Measurements from ENCODE around the gene FAM184A. TPM values are rescaled to one million over a fixed set of nuclear protein-coding genes. Genes with fewer than 3 reads are reported as not detected.
"Not testable (repeated sequence)": the region's sequence is repeated elsewhere in the genome, so short reads cannot be mapped to it uniquely, and the experiment has no call there.

The FAM184A gene
- total RNA-seq, 1 experiment from 2014 or later = 4.8 TPM

GRCh38 chr6:119020597-119021561 is 57.6 kb downstream of the FAM184A start:
- DNase-seq (ENCODE audit: low read depth) = no peak

GRCh38 chr6:119015165-119015564 is 63.3 kb downstream of the FAM184A start:
- not testable (repeated sequence) for DNase-seq (ENCODE audit: low read depth)

GRCh38 chr6:119012521-119012920 is 65.9 kb downstream of the FAM184A start:
- DNase-seq (ENCODE audit: low read depth) = peak; percentile 23

- DNase-seq (ENCODE audit: low read depth) = not testable (repeated sequence)
Observed at GRCh38 chr6:119009266-119009665, 69.2 kb downstream of the FAM184A start.

GRCh38 chr6:119006974-119007373 is 71.5 kb downstream of the FAM184A start:
- DNase-seq (ENCODE audit: low read depth) = no peak

GRCh38 chr6:119002069-119002468 is 76.4 kb downstream of the FAM184A start:
- DNase-seq (ENCODE audit: low read depth) = no peak

GRCh38 chr6:118999494-119000040 is 78.9 kb downstream of the FAM184A start:
- DNase-seq (ENCODE audit: low read depth) = no peak

GRCh38 chr6:118997426-118997825 is 81.0 kb downstream of the FAM184A start:
- not testable (repeated sequence) for DNase-seq (ENCODE audit: low read depth)

- no peak for DNase-seq (ENCODE audit: low read depth)
Observed at GRCh38 chr6:118996289-118996820, 82.1 kb downstream of the FAM184A start.

- DNase-seq (ENCODE audit: low read depth) = no peak
Observed at GRCh38 chr6:118993803-118994251, 84.6 kb downstream of the FAM184A start.

- DNase-seq (ENCODE audit: low read depth) = no peak
Observed at GRCh38 chr6:118993358-118993757, 85.1 kb downstream of the FAM184A start.

GRCh38 chr6:118992186-118992795 is 86.2 kb downstream of the FAM184A start:
- no peak for DNase-seq (ENCODE audit: low read depth)

- DNase-seq (ENCODE audit: low read depth) = no peak
Observed at GRCh38 chr6:118986312-118986711, 92.2 kb downstream of the FAM184A start.

GRCh38 chr6:118985123-118985830 is 93.2 kb downstream of the FAM184A start:
- no peak for DNase-seq (ENCODE audit: low read depth)

- no peak for DNase-seq (ENCODE audit: low read depth)
Observed at GRCh38 chr6:118984342-118984741, 94.1 kb downstream of the FAM184A start.

- no peak for DNase-seq (ENCODE audit: low read depth)
Observed at GRCh38 chr6:118982575-118982911, 95.9 kb downstream of the FAM184A start.

GRCh38 chr6:118981884-118982574 is 96.4 kb downstream of the FAM184A start:
- DNase-seq (ENCODE audit: low read depth) = no peak

- DNase-seq (ENCODE audit: low read depth) = no peak
Observed at GRCh38 chr6:118980063-118980462, 98.4 kb downstream of the FAM184A start.

- no peak for DNase-seq (ENCODE audit: low read depth)
Observed at GRCh38 chr6:118974790-118975189, 103.7 kb downstream of the FAM184A start.

GRCh38 chr6:118971682-118972081 is 106.8 kb downstream of the FAM184A start:
- no peak for DNase-seq (ENCODE audit: low read depth)

GRCh38 chr6:118970866-118971265 is 107.6 kb downstream of the FAM184A start:
- no peak for DNase-seq (ENCODE audit: low read depth)
